Pancreas (tissue), 10 donors: ENCODE results near the gene SLC9B2. TPM values are rescaled to one million over a fixed set of nuclear protein-coding genes. Genes with fewer than 3 reads are reported as not detected.
A peak's percentile ranks its signal among the peaks of the same experiment; 100 is the strongest.

Source experiments
- ATAC-seq, 4 donors: fragments of 200-7000 bp; cut with Tn5 transposase; one replicate each; pipeline versions ENCODE4 v1.8.0 to v1.9.1; 2020; ENCODE audit warnings: mild to moderate bottlenecking in 4 of 4, moderate library complexity in 4 of 4
- DNase-seq, 6 donors: peaks; one replicate each; pipeline ENCODE4 v3.0.0-alpha.2; 2020
- FAIRE-seq: peaks from 2 replicates; lab custom pipeline; 2012; peaks lifted over from hg19 to GRCh38; lab: Jason Lieb, UNC
- H3K27ac ChIP-seq, 4 donors: fragments of 200-600 bp; sonication (generic); 1 replicate in 3 of 4; 2 replicates in 1 of 4; pipeline versions ENCODE4 v1.5.0 to v1.8.0; 2020
- H3K27me3 ChIP-seq, 4 donors: fragments of 200-600 bp; one replicate each; pipeline ENCODE4 v1.8.0; 2021
- H3K36me3 ChIP-seq, 3 donors: fragments of 200-600 bp; sonication (generic) in 1 of 3; one replicate each; pipeline versions ENCODE4 v1.5.0 to v1.8.0; 2020 to 2021
- H3K4me1 ChIP-seq, 3 donors: fragments of 200-600 bp; one replicate each; pipeline ENCODE4 v1.8.0; 2021
- H3K4me3 ChIP-seq, 4 donors: fragments of 200-600 bp; sonication (generic) in 2 of 4; one replicate each; pipeline versions ENCODE4 v1.5.0 to v1.8.0; 2020 to 2021
- H3K9me3 ChIP-seq, 4 donors: fragments of 200-600 bp; one replicate each; pipeline ENCODE4 v1.8.0; 2021
- CTCF ChIP-seq, 4 donors: fragments of 200-600 bp; sonication (generic) in 3 of 4; IDR thresholded peaks; one replicate each; pipeline versions ENCODE4 v1.5.0 to v1.8.0; 2021; ENCODE audit warnings: antibody characterized with exemption in 4 of 4
- whole genome bisulfite sequencing, 2 donors: extraction: QIAGEN DNeasy Blood & Tissue Kit; methylation state at CpG; one replicate each; pipeline ENCODE4 v1.1.7; 2013; 5-methylcytosine and 5-hydroxymethylcytosine counted together
- intact Hi-C, 3 donors: fragments of 100-400 bp; cut with DNase I; formaldehyde crosslinking; loops; one replicate each; pipeline versions ENCODE4 v1.11.1 to v1.14.2; 2022
- polyA plus RNA-seq, 2 donors: library from polyadenylated mRNA; stranded (reverse); fragments of 200-250 nt; gene quantifications; one replicate each; pipeline ENCODE4 v1.2.3, GENCODE V29; 2013
- total RNA-seq, 6 donors: library from RNA; stranded (reverse); fragmentation: NEBNext Ultra II Directional in 4 of 6; extraction: Animal tissue kit (Norgen Biotek cat#: 25700) in 4 of 6; gene quantifications; one replicate each; pipeline versions ENCODE4 v1.2.1 to v1.2.4, GENCODE V29; 2021 to 2023
- donor health status: healthy with polysubstance abuse.
- donor health status: DM: no; HTN: no; CAD: no; lungs with moderate emphysema.
- donor health status: DM: no; HTN: no; CAD: no.
- donor health status: control.
- donor health status: control.
- donor health status: Bipolar disorder and iron deficiency.
- donor health status: DM: yes; HTN: yes; CAD: no.
- donor health status: DM: no; HTN: no; CAD: no.
- donor health status: DM: no; HTN: no; CAD: no.
- donor health status: DM: yes; HTN: yes; CAD: no.

The SLC9B2 gene
- total and polyA plus RNA-seq, 8 donors, result 1.2 to 5.2 (median 2.7) TPM

DNA sequence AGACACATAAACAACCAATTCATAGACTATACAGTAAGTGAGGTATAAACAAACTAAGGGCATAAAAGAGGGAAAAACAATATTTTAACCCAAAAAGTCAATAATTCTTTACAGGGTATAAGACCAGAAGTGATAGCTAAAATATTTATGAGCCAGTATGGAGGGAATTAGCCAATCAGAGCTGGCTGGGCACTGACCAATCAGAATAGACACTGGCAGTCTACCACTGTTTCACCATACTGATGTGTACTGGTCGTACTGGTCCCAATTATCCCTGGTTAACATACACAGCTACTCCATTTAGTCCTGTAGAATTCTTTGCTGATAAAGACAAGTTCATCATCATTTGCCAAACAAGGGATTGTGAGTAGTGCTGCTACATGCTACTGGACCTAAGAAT lies 47.3 kb downstream of the SLC9B2 start:
- H3K27ac ChIP-seq, result no peak overlapping the region
- intact Hi-C loops, result no loop called here
- FAIRE-seq, result no peak
- TF ChIP-seq CTCF (IDR thresholded peaks at IDR 0.05), result no peak
- DNase-seq, result no peak
- ATAC-seq, result no peak
- WGBS, 2 donors, result 85 to 90% methylated on average over 1 of the region's 1 CpG
- no peak overlapping the region for H3K4me3 ChIP-seq
- H3K36me3 ChIP-seq, result no peaks in the 10 kb centered on the region
- no peaks in the 10 kb centered on the region for H3K9me3 ChIP-seq
- no peaks in the 10 kb centered on the region for H3K27me3 ChIP-seq
- H3K4me1 ChIP-seq, result no peaks in the 10 kb centered on the region

- DNase-seq, result no peak
Measured at GRCh38 chr4:103026868-103027267, 49.7 kb downstream of the SLC9B2 start.

GRCh38 chr4:103024996-103025395 lies 51.6 kb downstream of the SLC9B2 start:
- Histone ChIP-seq H3K27ac (no peak overlapping the region), H3K9me3 (no peaks in the 10 kb centered on the region), H3K36me3 (no peaks in the 10 kb centered on the region), H3K4me1 (peaks cover 0 to 6% (median 0%) of the 10 kb centered on the region in 3 donors), H3K27me3 (no peaks in the 10 kb centered on the region), H3K4me3 (no peak overlapping the region)
- TF ChIP-seq CTCF (IDR thresholded peaks at IDR 0.05), result no peak
- WGBS, 2 donors, result 86 to 95% methylated on average over 3 of the region's 3 CpGs
- ATAC-seq (no peak), FAIRE-seq (no peak), DNase-seq (no peak)
- intact Hi-C loops, result no loop called here

More at GRCh38 chr4:103026868-103027267, 49.7 kb downstream of the SLC9B2 start:
- Histone ChIP-seq H3K27ac (no peak overlapping the region), H3K4me1 (no peaks in the 10 kb centered on the region), H3K9me3 (no peaks in the 10 kb centered on the region), H3K4me3 (no peak overlapping the region), H3K27me3 (no peaks in the 10 kb centered on the region), H3K36me3 (no peaks in the 10 kb centered on the region)
- FAIRE-seq, result no peak
- intact Hi-C loops, result no loop called here
- ATAC-seq, result no peak
- WGBS, 2 donors, result 100% methylated on average over 1 of the region's 1 CpG
- no peak for TF ChIP-seq CTCF (IDR thresholded peaks at IDR 0.05)

DNA sequence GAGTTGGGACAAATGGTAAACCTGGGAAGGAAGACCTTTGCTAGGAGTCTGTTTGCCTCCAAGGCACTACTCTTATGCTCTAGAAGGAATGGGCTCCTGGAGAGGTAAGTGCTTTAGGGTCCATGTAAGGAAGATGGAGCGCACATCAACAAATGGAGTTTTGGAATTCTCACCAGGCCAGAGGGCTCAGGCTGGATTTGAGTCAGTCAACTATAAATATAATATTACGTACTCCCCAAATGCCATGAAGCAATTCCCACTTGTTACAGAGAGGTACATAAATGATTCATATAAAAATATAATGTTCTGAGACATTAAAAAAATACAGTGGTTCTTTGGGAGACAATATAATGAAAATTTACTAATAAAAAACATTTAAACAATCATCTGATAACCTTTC lies 55.4 kb downstream of the SLC9B2 start:
- no peaks in the 10 kb centered on the region for H3K27me3 ChIP-seq
- FAIRE-seq (no peak), DNase-seq (no peak), ATAC-seq (no peak)
- 96 to 97% methylated on average over 2 of the region's 2 CpGs for WGBS, 2 donors
- H3K36me3 ChIP-seq, result no peaks in the 10 kb centered on the region
- H3K27ac ChIP-seq, result no peak overlapping the region
- H3K9me3 ChIP-seq, result no peaks in the 10 kb centered on the region
- no peak overlapping the region for H3K4me3 ChIP-seq
- no peak for TF ChIP-seq CTCF (IDR thresholded peaks at IDR 0.05)
- intact Hi-C loops, result no loop called here
- H3K4me1 ChIP-seq, result peaks cover 0 to 6% (median 0%) of the 10 kb centered on the region in 3 donors

DNA sequence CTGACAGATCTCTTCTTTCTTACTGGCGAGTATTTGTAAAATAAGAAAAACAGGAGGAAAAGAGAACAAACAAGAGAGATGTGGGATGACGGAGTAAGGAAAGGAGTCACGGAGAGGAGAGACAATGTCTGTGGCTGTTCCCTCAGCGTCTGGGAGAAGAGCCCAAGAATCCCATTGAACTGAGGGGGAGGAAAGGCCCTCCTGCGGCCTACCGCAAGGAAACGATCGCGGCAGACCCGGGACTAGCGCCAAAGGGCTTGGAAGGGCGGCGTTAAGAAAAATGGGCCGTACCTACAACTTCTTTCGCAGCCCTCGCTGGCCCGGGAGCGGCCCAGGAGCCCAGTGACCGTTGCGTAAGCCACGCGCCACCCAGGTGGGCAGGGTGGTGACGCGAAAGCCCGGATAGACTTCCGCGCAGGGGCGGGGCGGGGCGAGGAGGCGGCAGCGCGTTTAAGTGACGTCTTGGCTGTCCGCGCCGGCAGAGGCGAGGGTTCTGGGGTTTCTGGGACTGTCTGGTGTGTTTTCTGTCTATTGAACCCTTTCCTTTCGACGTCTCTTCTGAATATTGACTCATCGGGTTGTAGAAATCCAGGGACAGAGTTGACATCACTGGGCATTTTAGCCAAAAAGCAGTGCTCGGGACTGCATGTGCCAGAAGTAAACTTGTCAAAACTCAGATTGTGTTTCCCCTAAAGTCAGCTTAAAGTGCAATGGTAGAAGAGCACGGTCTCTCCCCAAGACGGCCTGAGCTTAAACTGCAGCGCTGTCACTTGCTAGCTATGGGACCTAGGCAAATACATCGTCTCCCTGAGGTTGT lies 57.0 kb downstream of the SLC9B2 start, which contains the start of gene SLC9B1:
Gene SLC9B1 (minus strand): TSS at position 398 of the 817 bp plus-strand sequence. CDS start 27,994 bp downstream, outside the sequence.
- intact Hi-C loops, result loop anchor here in 1 of 3 donors (10.0 kb wide), 1 partner anchor 575 kb away; no protein-coding TSS in a partner anchor

More for the DNA sequence above, 57.0 kb downstream of the SLC9B2 start, which contains the start of gene SLC9B1:
- Histone ChIP-seq H3K36me3 (no peaks in the 10 kb centered on the region), H3K4me1 (peaks cover 0 to 6% (median 0%) of the 10 kb centered on the region in 3 donors), H3K4me3 (peak within 1 kb of the TSS; percentile 21 to 40 (median 34)), H3K9me3 (no peaks in the 10 kb centered on the region), H3K27me3 (no peaks in the 10 kb centered on the region), H3K27ac (peak within 1 kb of the TSS; percentile 86 to 93 (median 88))
- FAIRE-seq (peak; percentile 74), DNase-seq (peak; percentile 97 to 98 (median 98)), ATAC-seq (peak; percentile 99 to 100 (median 100))
- TF ChIP-seq CTCF (IDR thresholded peaks at IDR 0.05), result no peak
- WGBS, 2 donors, result 1% methylated on average over 46 of the region's 46 CpGs
